Colonic mucosa (tissue), 4 donors: ENCODE measurements around the gene DCT. TPM values are rescaled to one million over a fixed set of nuclear protein-coding genes. Genes with fewer than 3 reads are reported as not detected.

Experiments used
- DNase-seq: peaks from one replicate; pipeline ENCODE4 v3.0.0-alpha.2; 2020
- H3K27ac ChIP-seq: fragments of 200-600 bp; one replicate; pipeline ENCODE4 v1.8.0; 2021
- H3K27me3 ChIP-seq: fragments of 200-600 bp; one replicate; pipeline ENCODE4 v1.8.0; 2021
- H3K36me3 ChIP-seq: fragments of 200-600 bp; one replicate; pipeline ENCODE4 v1.8.0; 2021
- H3K4me1 ChIP-seq: fragments of 200-600 bp; one replicate; pipeline ENCODE4 v1.8.0; 2021; ENCODE audit warnings: mild to moderate bottlenecking
- H3K4me3 ChIP-seq: fragments of 200-600 bp; one replicate; pipeline ENCODE4 v1.8.0; 2021
- H3K9ac ChIP-seq, 2 donors: one replicate each; pipeline ENCODE4 v1.7.0; 2013; ENCODE audit warnings: control low read depth in 2 of 2, low read depth in 2 of 2, low read length in 2 of 2
- H3K9me3 ChIP-seq: fragments of 200-600 bp; one replicate; pipeline ENCODE4 v1.8.0; 2021
- CTCF ChIP-seq: fragments of 200-600 bp; IDR thresholded peaks from one replicate; pipeline ENCODE4 v1.8.0; 2022; ENCODE audit warnings: antibody characterized with exemption, mild to moderate bottlenecking
- intact Hi-C: fragments of 100-400 bp; cut with DNase I; formaldehyde crosslinking; loops from one replicate; pipeline ENCODE4 v1.14.1; 2022
- total RNA-seq, 2 donors: library from RNA; stranded (reverse); fragmentation: NEBNext Ultra II Directional in 1 of 2; extraction: Animal tissue kit (Norgen Biotek cat#: 25700) in 1 of 2; gene quantifications; one replicate each; pipeline ENCODE4 v1.2.1, GENCODE V29; 2021
- donor health status: healthy.
- donor health status: DM: no; HTN: no; CAD: no.
- donor health status: DM: no; HTN: no; CAD: no.

The DCT gene
- total RNA-seq, 2 donors from 2014 or later = 0.11 TPM; not detected in 1

- no peak overlapping the region for H3K4me3 ChIP-seq
- TF ChIP-seq CTCF = no peak
- DNase-seq = no peak
- H3K4me1 ChIP-seq = no peaks in the 10 kb centered on the region
- H3K27me3 ChIP-seq = no peaks in the 10 kb centered on the region
- intact Hi-C loops = no loop called here
- no peak overlapping the region for H3K9ac ChIP-seq
- no peaks in the 10 kb centered on the region for H3K9me3 ChIP-seq
- H3K36me3 ChIP-seq = no peaks in the 10 kb centered on the region
- H3K27ac ChIP-seq = no peak overlapping the region
Measured at GRCh38 chr13:94480672-94481145, 1.2 kb upstream of the DCT start.

GRCh38 chr13:94478913-94479312, 569 bp downstream of the DCT start:
- intact Hi-C loops = no loop called here
- no peak overlapping the region for H3K4me3 ChIP-seq
- no peaks in the 10 kb centered on the region for H3K27me3 ChIP-seq
- no peak overlapping the region for H3K27ac ChIP-seq
- H3K36me3 ChIP-seq = no peaks in the 10 kb centered on the region
- no peak overlapping the region for H3K9ac ChIP-seq
- no peak for TF ChIP-seq CTCF
- H3K9me3 ChIP-seq = no peaks in the 10 kb centered on the region
- H3K4me1 ChIP-seq = no peaks in the 10 kb centered on the region
- DNase-seq = no peak

- no peak overlapping the region for H3K27ac ChIP-seq
- H3K4me3 ChIP-seq = no peak overlapping the region
- no peak for DNase-seq
- no peaks in the 10 kb centered on the region for H3K4me1 ChIP-seq
- no peak for TF ChIP-seq CTCF
- H3K9me3 ChIP-seq = no peaks in the 10 kb centered on the region
- no peaks in the 10 kb centered on the region for H3K36me3 ChIP-seq
- no peak overlapping the region for H3K9ac ChIP-seq
- no peaks in the 10 kb centered on the region for H3K27me3 ChIP-seq
- intact Hi-C loops = no loop called here
Measured at GRCh38 chr13:94470126-94470525, 9.4 kb downstream of the DCT start.

GRCh38 chr13:94464771-94465170, 14.7 kb downstream of the DCT start:
- H3K4me3 ChIP-seq = no peak overlapping the region
- TF ChIP-seq CTCF = no peak
- DNase-seq = no peak
- H3K27ac ChIP-seq = no peak overlapping the region
- intact Hi-C loops = no loop called here
- H3K27me3 ChIP-seq = no peaks in the 10 kb centered on the region
- H3K9me3 ChIP-seq = no peaks in the 10 kb centered on the region
- H3K4me1 ChIP-seq = no peaks in the 10 kb centered on the region
- no peak overlapping the region for H3K9ac ChIP-seq
- no peaks in the 10 kb centered on the region for H3K36me3 ChIP-seq

GRCh38 chr13:94462670-94463069, 16.8 kb downstream of the DCT start:
- no peak overlapping the region for H3K4me3 ChIP-seq
- H3K4me1 ChIP-seq = no peaks in the 10 kb centered on the region
- no peaks in the 10 kb centered on the region for H3K27me3 ChIP-seq
- no peak for DNase-seq
- no peak overlapping the region for H3K27ac ChIP-seq
- intact Hi-C loops = no loop called here
- no peaks in the 10 kb centered on the region for H3K9me3 ChIP-seq
- no peaks in the 10 kb centered on the region for H3K36me3 ChIP-seq
- no peak for TF ChIP-seq CTCF
- H3K9ac ChIP-seq = no peak overlapping the region

GRCh38 chr13:94459116-94459515, 20.4 kb downstream of the DCT start:
- H3K4me3 ChIP-seq = no peak overlapping the region
- DNase-seq = no peak
- no peaks in the 10 kb centered on the region for H3K36me3 ChIP-seq
- H3K27me3 ChIP-seq = no peaks in the 10 kb centered on the region
- no peaks in the 10 kb centered on the region for H3K4me1 ChIP-seq
- TF ChIP-seq CTCF = no peak
- H3K27ac ChIP-seq = no peak overlapping the region
- H3K9me3 ChIP-seq = no peaks in the 10 kb centered on the region
- H3K9ac ChIP-seq = no peak overlapping the region
- intact Hi-C loops = no loop called here
